NCI-H524 (cell line): ENCODE results near the gene SRPRB.
"Not testable (repeated sequence)": the region's sequence is repeated elsewhere in the genome, so short reads cannot be mapped to it uniquely, and the experiment has no call there.

Source experiments
- DNase-seq, 2 experiments: peaks; one replicate each; lab custom pipeline; 2025; lab: John Stamatoyannopoulos, UW

Gene SRPRB

DNA sequence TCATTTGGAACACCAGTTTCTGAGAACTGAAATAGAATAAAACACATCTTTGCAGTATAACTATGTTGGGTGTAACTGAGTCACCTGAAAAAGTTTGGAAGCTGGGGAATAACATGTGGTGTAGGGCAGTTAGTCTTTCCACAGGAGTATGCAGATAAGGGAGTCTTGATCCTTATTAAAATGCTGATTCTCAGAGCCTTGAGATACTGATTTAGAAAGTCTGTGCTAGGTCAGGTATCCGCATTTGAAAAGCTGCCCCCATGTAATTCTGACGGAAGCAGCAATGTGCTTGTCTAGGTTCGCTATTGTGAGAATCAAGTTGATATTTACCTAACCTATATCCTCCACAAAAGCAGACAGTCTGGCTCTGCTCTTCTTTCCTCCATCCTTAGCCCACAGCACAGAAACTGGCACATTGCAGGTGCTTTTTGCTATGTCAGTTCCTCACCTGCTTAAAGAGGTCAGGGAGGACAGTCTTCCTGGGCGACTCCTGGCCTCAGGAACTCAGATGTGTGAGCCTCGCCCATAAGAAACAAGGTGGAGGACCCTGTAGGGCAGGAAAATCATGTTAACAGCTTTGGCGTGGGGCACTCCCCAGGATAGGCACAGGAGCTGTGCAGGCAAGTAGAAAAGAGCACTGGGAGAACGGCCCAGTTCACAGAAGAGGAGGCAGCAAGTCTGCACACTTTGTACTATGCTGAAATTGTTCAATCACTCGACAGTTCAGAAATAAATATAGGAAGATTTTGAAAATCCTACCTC is 27.6 kb upstream of the SRPRB start:
- DNase-seq, result no peak

- DNase-seq, result no peak
Observed at GRCh38 chr3:133779626-133780203, 25.9 kb upstream of the SRPRB start.

- not testable (repeated sequence) for DNase-seq
Observed at GRCh38 chr3:133780756-133781155, 24.9 kb upstream of the SRPRB start.

DNA sequence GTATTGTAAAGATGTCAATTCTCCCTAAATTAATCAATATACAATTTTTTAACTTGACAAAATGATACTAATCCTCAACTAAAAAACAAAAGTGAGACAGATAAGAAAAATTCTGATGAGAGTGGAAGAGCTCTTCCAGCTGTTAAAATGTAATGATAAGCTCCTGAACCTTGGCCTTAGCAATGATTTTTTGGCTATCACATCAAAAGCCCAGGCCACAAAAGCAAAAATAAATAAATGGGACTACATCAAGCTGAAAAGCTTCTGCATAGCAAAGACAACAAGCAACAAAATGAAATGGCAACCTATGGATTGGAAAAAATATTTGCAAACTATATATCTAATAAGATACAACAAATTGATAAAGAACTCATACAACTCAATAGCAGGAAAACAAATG is 24.0 kb upstream of the SRPRB start:
- no peak for DNase-seq

DNA sequence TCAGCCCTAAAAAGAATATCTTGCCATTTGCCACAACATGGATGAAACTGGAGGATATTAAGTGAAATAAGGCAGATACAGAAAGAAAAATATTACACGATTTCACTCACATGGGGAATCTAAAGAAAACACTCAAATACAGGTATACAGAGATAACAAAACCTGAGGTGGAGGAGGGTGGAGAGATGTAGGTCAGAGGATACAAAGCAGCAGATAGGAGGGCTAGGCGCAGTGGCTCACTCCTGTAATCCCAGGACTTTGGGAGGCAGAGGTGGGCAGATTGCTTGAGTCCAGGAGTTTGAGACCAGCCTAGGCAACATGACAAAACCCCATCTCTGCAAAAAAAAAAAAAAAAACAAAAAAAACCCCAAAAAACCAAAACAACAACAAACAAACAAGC is 23.2 kb upstream of the SRPRB start:
- DNase-seq, result no peak

DNA sequence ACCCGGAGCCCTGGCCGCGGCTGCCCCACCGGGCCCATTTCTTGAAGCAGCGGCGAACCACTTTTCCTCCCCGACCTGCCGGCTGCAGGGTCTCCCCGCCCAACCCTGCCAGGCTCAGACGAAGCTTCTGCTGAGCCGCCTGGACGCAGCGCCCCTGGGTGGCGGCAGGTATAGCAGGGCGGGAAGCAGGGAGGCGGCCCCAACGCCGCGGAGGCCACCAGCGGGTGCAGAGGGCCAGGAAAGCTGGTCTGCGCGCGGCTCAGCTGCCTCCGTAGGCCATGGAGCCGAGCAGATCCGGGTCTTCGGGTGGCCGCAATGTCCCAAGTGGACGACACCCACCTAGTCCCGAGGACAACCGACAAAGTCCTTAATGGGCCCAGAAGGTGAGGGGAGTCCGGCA is 21.9 kb upstream of the SRPRB start:
- DNase-seq, result no peak

- no peak for DNase-seq
Observed at GRCh38 chr3:133788024-133788423, 17.6 kb upstream of the SRPRB start.

- DNase-seq, result peak in 1 of 2 experiments; percentile 13
Observed at GRCh38 chr3:133792171-133792763, 13.3 kb upstream of the SRPRB start.

DNA sequence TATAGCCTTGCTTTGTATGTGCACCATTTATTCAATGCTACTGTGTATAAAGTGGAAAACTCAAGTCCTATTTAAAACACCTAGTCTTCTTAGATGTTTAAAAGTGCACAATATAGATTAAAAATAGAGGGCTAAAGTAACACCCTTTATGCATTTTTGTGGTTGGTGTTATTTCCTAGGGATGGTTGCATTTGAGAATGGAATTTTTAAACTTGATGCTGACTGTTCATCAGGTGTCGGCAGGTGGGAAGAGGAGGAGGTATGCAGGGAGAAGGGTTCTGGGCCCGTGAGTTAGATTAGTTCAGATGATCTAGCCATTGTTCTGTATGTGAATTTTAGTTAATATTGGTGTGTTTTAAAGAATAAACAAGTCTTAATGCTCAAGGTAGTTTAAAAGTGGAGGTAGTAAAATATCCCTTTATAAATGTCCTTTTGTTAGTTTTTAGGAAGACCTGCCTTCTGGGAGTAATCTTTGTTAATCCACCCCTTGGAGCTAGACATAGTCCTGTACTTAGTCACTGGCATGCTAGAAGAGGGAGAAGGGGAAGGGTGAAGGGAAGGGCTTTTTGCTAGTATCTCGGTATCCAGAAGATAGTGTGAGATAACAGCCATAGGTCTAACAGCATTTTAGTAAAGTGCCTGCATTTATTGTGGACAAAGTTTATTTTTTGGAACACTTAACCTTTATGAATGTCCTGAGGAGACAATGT is 8.1 kb upstream of the SRPRB start:
- no peak for DNase-seq

GRCh38 chr3:133799794-133800585 is 5.6 kb upstream of the SRPRB start:
- peak in 1 of 2 experiments; percentile 42 for DNase-seq

DNA sequence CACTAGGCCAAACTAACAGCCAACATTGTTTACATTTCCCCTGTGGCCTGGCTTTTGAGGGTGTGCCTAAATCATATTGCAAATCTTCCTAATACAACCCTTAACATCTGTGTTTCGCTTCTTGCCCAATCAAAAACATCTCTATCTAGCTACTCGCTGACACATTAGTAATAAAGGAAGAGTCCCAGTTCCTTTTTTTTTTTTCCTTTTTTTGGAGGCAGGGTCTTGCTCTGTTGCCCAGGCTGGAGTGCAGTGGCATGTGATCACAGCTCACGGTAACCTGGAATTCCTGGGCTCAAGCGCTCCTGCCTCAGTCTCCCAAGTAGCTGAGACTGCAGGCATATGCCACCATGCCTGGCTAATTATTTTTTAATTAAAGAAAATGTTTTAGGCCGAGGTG is 2.1 kb upstream of the SRPRB start:
- no peak for DNase-seq

- no peak for DNase-seq
Observed at GRCh38 chr3:133804896-133805295, 719 bp upstream of the SRPRB start.

GRCh38 chr3:133805384-133805701 is 272 bp upstream of the SRPRB start:
- DNase-seq, result peak in 1 of 2 experiments; percentile 71

DNA sequence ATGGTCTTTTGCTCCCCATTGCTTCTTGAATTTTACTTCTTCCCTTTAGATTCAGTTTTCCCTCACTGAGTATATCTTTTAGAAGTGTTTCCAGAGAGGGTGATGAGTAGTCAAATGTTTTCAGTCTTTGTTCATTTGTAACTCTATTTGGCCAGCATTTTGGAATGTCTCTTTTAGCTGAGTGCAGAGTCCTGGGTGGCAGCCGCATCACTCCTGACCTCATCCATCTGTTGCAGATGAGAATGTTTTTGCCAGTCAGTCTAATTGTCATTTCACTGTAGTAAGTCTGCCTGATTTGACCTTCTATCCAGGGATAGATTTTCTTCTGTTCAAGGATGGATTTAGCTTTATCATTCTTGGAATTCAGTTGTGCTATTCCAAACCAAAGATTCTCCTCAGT is 7.3 kb downstream of the SRPRB start:
- no peak for DNase-seq

- DNase-seq, result no peak
Observed at GRCh38 chr3:133815386-133815785, 9.8 kb downstream of the SRPRB start.

DNA sequence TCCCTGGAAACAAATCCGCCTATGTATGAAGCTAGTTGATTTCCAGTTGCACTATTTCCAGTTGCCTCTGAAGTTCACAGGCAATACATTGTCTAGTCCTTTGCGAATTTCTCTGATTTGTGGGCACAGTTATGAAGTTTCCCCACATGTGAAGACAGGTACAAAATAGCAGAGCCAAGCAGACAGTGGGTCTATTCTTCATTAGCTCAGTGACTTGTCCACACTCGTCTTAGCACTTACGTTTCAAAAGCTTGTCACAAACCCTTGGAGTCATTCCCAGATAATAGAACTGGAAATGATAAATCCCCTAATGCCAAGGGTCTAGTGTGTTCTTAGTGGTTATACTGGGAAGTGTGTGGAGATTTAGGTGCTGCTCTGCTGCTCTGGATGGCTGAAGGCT is 14.5 kb downstream of the SRPRB start:
- DNase-seq, result no peak

- no peak for DNase-seq
Observed at GRCh38 chr3:133820889-133821675, 15.5 kb downstream of the SRPRB start.

GRCh38 chr3:133821767-133822638 is 16.4 kb downstream of the SRPRB start:
- peak in 1 of 2 experiments; percentile 17 for DNase-seq

DNA sequence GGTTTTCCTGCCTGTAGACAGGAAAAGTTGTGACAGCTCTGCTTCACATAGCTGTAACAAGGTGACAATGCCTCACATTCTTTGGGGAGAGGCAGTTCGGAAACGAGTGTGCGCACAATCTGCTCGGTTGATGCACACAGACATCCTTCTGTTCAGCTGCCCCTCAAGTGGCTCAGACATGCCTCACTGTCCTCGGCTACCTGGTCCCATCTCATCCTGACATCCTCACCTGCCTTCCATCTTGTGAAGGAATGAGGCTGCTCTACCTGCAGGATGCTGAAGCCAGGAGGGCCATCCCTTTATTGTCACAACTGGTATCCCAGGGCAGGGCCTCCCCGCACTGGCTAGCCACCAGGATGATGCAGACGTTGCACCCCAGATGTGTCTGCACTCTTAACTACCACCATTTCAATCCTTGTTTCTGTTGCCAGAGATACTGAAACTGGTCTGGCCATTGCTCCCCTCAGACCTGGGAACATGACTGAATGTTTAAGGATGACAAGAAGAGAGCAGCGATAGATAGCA is 19.4 kb downstream of the SRPRB start:
- no peak for DNase-seq
